Endothelial cell (in vitro differentiated cells): ENCODE results near the gene IRF4. TPM values are rescaled to one million over a fixed set of nuclear protein-coding genes. Genes with fewer than 3 reads are reported as not detected.

Experiments used
- DNase-seq: peaks from one replicate; pipeline ENCODE4 v3.0.0; 2021; ENCODE audit warnings: low spot score
- H3K27ac Mint-ChIP-seq: one replicate; pipeline ENCODE4 v1.8.0; 2021; ENCODE audit warnings: mixed read lengths, inconsistent platforms; ENCODE audit not compliant: unreplicated experiment
- H3K27me3 Mint-ChIP-seq: one replicate; pipeline ENCODE4 v1.8.0; 2021; ENCODE audit warnings: mild to moderate bottlenecking, moderate library complexity, mixed read lengths, inconsistent platforms; ENCODE audit not compliant: unreplicated experiment
- H3K36me3 Mint-ChIP-seq: one replicate; pipeline ENCODE4 v1.8.0; 2021; ENCODE audit warnings: mild to moderate bottlenecking, low read depth, mixed read lengths, inconsistent platforms; ENCODE audit not compliant: unreplicated experiment
- H3K4me1 Mint-ChIP-seq: one replicate; pipeline ENCODE4 v1.8.0; 2021; ENCODE audit warnings: mild to moderate bottlenecking, mixed read lengths, inconsistent platforms; ENCODE audit not compliant: unreplicated experiment
- H3K4me3 Mint-ChIP-seq: one replicate; pipeline ENCODE4 v1.8.0; 2021; ENCODE audit warnings: mild to moderate bottlenecking, mixed read lengths, inconsistent platforms; ENCODE audit not compliant: unreplicated experiment
- H3K9me3 Mint-ChIP-seq: one replicate; pipeline ENCODE4 v1.8.0; 2021; ENCODE audit warnings: mixed read lengths, inconsistent platforms; ENCODE audit not compliant: unreplicated experiment
- CTCF ChIP-seq: fragments of 200-600 bp; sonication (generic); IDR thresholded peaks from one replicate; pipeline ENCODE4 v1.5.0; 2021; ENCODE audit warnings: antibody characterized with exemption; ENCODE audit not compliant: unreplicated experiment
- total RNA-seq: library from RNA; stranded (reverse); fragmentation: NEBNext Ultra II Directional; extraction: Animal tissue kit (Norgen Biotek cat#: 25700); gene quantifications from one replicate; pipeline ENCODE4 v1.2.1, GENCODE V29; 2021; ENCODE audit not compliant: unreplicated experiment

IRF4 gene
- total RNA-seq, 1 donor from 2014 or later: not detected

- Mint-ChIP-seq H3K4me1 (peaks cover 4% of the 10 kb centered on the region), H3K27ac (no peak overlapping the region), H3K27me3 (peaks cover 11% of the 10 kb centered on the region), H3K9me3 (peaks cover 27% of the 10 kb centered on the region), H3K36me3 (peaks cover 23% of the 10 kb centered on the region), H3K4me3 (no peak overlapping the region)
- no peak for DNase-seq
- no peak for TF ChIP-seq CTCF
Observed at GRCh38 chr6:360349-360748, 31.2 kb upstream of the IRF4 start.

GRCh38 chr6:360764-361373 lies 30.7 kb upstream of the IRF4 start:
- DNase-seq: no peak
- no peak for TF ChIP-seq CTCF
- Mint-ChIP-seq H3K9me3 (peaks cover 29% of the 10 kb centered on the region), H3K27ac (no peak overlapping the region), H3K36me3 (peaks cover 21% of the 10 kb centered on the region), H3K4me1 (peaks cover 1% of the 10 kb centered on the region), H3K27me3 (peaks cover 11% of the 10 kb centered on the region), H3K4me3 (no peak overlapping the region)

GRCh38 chr6:361411-362132 lies 30.0 kb upstream of the IRF4 start:
- H3K36me3 Mint-ChIP-seq: peaks cover 16% of the 10 kb centered on the region
- TF ChIP-seq CTCF: no peak
- H3K9me3 Mint-ChIP-seq: peaks cover 25% of the 10 kb centered on the region
- no peak for DNase-seq
- peaks cover 11% of the 10 kb centered on the region for H3K27me3 Mint-ChIP-seq
- no peaks in the 10 kb centered on the region for H3K4me1 Mint-ChIP-seq
- H3K4me3 Mint-ChIP-seq: no peak overlapping the region
- H3K27ac Mint-ChIP-seq: no peak overlapping the region

- H3K9me3 Mint-ChIP-seq: peaks cover 22% of the 10 kb centered on the region
- H3K4me1 Mint-ChIP-seq: no peaks in the 10 kb centered on the region
- no peak for TF ChIP-seq CTCF
- no peak overlapping the region for H3K4me3 Mint-ChIP-seq
- H3K27me3 Mint-ChIP-seq: peaks cover 7% of the 10 kb centered on the region
- no peak for DNase-seq
- H3K36me3 Mint-ChIP-seq: peaks cover 14% of the 10 kb centered on the region
- H3K27ac Mint-ChIP-seq: no peak overlapping the region
Observed at GRCh38 chr6:362231-362923, 29.2 kb upstream of the IRF4 start.

GRCh38 chr6:362924-363249 lies 28.7 kb upstream of the IRF4 start:
- Mint-ChIP-seq H3K27me3 (peaks cover 3% of the 10 kb centered on the region), H3K4me3 (no peak overlapping the region), H3K4me1 (no peaks in the 10 kb centered on the region), H3K9me3 (peaks cover 22% of the 10 kb centered on the region), H3K36me3 (peaks cover 19% of the 10 kb centered on the region), H3K27ac (no peak overlapping the region)
- no peak for DNase-seq
- no peak for TF ChIP-seq CTCF
